Activated CD8-positive, alpha-beta memory T cell treated with anti-CD3 and anti-CD28 coated beads, Interleukin-2, amount 10 ng/mL, durations not matched to agents 7 days and 5 days (primary cell): ENCODE results near the gene CHKB. TPM values are rescaled to one million over a fixed set of nuclear protein-coding genes. Genes with fewer than 3 reads are reported as not detected.
A peak's percentile ranks its signal among the peaks of the same experiment; 100 is the strongest.

Experiments used
- ATAC-seq: fragments of 150-1000 bp; cut with Tn5 transposase; one replicate; pipeline ENCODE4 v1.10.0; 2021; ENCODE audit warnings: moderate library complexity
- CTCF ChIA-PET: fragments of 350-600 bp; sonication (Branson Sonifier 250); formaldehyde crosslinking; loops from one replicate; lab custom pipeline; 2021; ENCODE audit warnings: antibody characterized with exemption; lab: Charles Lee
- DNase-seq: peaks from one replicate; pipeline ENCODE4 v3.0.0-alpha.2; 2020
- H3K27ac Mint-ChIP-seq: one replicate; pipeline ENCODE4 v1.8.0; 2021; ENCODE audit warnings: mild to moderate bottlenecking, mixed read lengths
- H3K27me3 Mint-ChIP-seq: one replicate; pipeline ENCODE4 v1.8.0; 2021; ENCODE audit warnings: mixed read lengths
- H3K36me3 Mint-ChIP-seq: one replicate; pipeline ENCODE4 v1.8.0; 2021; ENCODE audit warnings: mild to moderate bottlenecking, mixed read lengths
- H3K4me1 Mint-ChIP-seq: one replicate; pipeline ENCODE4 v1.8.0; 2021; ENCODE audit warnings: mixed read lengths
- H3K4me3 Mint-ChIP-seq: one replicate; pipeline ENCODE4 v1.8.0; 2021; ENCODE audit warnings: mild to moderate bottlenecking, moderate library complexity, mixed read lengths
- H3K9me3 Mint-ChIP-seq: one replicate; pipeline ENCODE4 v1.8.0; 2022; ENCODE audit warnings: low read depth, mixed read lengths
- total RNA-seq, 2 experiments: library from RNA; stranded (reverse); gene quantifications; one replicate each; pipeline ENCODE4 v1.2.3, GENCODE V29; 2021

Gene CHKB
- total RNA-seq, 2 experiments from 2014 or later: 97.2 to 118 TPM

GRCh38 chr22:50531546-50531961 lies 51.1 kb downstream of the CHKB start:
- DNase-seq (peak; percentile 88), ATAC-seq (peak; percentile 34)
- Mint-ChIP-seq H3K4me1 (peaks cover 55% of the 10 kb centered on the region), H3K4me3 (peak overlapping the region; percentile 94), H3K9me3 (no peaks in the 10 kb centered on the region), H3K27me3 (no peaks in the 10 kb centered on the region), H3K36me3 (peaks cover 13% of the 10 kb centered on the region), H3K27ac (peak overlapping the region; percentile 100)
- CTCF ChIA-PET: interaction anchor here (0.8 to 3.3 kb wide), 6 partner anchors 14 to 89 kb away, joined by 3 to 21 read pairs (median 6); partner anchors contain the start of genes KLHDC7B, LMF2, NCAPH2 and SYCE3

DNA sequence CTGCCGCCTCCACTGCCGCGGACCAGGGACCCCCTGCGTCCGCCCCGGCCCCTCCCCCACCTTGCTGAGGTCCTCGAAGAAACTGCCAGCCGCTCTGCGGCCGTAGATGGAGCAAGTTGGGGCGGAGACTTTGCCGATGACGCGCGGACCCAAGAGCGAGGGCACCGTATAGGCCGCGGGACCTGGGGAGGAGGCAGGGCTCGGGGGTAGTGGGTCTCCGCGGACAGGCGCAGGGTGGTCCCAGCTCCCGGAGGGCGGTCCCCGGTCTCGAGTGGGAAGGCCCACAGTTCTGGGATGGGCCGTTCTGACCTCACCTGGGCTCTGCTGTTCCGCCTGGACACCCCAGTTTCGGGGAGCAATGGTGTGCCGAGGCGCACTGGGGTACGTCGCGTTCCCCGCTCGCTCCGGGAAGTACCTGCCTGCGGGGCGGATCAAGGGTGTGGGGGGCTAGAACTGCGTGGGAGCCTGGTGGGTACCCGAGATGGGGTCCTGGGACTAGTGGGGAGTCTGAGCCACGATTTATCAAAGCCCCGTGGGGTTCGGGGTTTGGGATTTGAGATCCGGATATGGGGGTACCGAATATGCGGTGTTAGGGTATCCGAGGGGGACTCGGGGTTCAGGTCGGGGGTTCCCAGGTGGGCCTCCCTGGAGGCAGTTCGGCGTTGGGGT lies 51.6 kb downstream of the CHKB start:
- H3K27ac Mint-ChIP-seq: peak overlapping the region; percentile 100
- CTCF ChIA-PET: interaction anchor here (1.3 to 3.3 kb wide), 4 partner anchors 14 to 90 kb away, joined by 5 to 21 read pairs (median 10); partner anchors contain the start of genes KLHDC7B and SYCE3
- peak overlapping the region; percentile 94 for H3K4me3 Mint-ChIP-seq
- peak; percentile 49 for ATAC-seq
- H3K27me3 Mint-ChIP-seq: no peaks in the 10 kb centered on the region
- DNase-seq: peak; percentile 95
- H3K4me1 Mint-ChIP-seq: peaks cover 52% of the 10 kb centered on the region
- H3K9me3 Mint-ChIP-seq: no peaks in the 10 kb centered on the region
- peaks cover 11% of the 10 kb centered on the region for H3K36me3 Mint-ChIP-seq

DNA sequence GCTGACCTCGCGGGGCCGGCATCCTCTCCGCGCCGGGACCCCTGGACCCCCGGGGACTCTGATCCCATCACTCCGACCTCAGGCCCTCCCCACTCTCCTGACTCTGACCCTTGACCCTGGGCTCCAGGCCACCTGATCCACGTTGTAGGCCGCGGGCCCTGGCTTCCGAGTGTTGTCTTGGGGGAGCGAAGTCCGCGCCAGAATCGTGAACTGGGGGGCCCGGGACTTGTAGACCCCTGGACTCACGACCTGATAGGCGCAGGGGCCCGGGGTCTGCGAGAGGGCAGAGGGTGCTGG lies 52.1 kb downstream of the CHKB start:
- DNase-seq: no peak
- ATAC-seq: peak; percentile 6
- Mint-ChIP-seq H3K36me3 (peaks cover 11% of the 10 kb centered on the region), H3K27ac (peak overlapping the region; percentile 100), H3K27me3 (no peaks in the 10 kb centered on the region), H3K4me1 (peaks cover 52% of the 10 kb centered on the region), H3K9me3 (no peaks in the 10 kb centered on the region), H3K4me3 (peak overlapping the region; percentile 94)
- CTCF ChIA-PET: interaction anchor here (2.4 to 3.3 kb wide), 2 partner anchors 15 to 90 kb away, joined by 11 to 21 read pairs; partner anchors contain the start of gene KLHDC7B

- no peaks in the 10 kb centered on the region for H3K27me3 Mint-ChIP-seq
- H3K4me3 Mint-ChIP-seq: peak within 1 kb of the TSS; percentile 94
- H3K27ac Mint-ChIP-seq: peak within 1 kb of the TSS; percentile 100
- no peaks in the 10 kb centered on the region for H3K9me3 Mint-ChIP-seq
- CTCF ChIA-PET: interaction anchor here (0.6 to 7.1 kb wide), 8 partner anchors 9 to 188 kb away, joined by 3 to 69 read pairs (median 6); partner anchors contain the start of genes CHKB, KLHDC7B and SYCE3
- ATAC-seq (peak; percentile 34), DNase-seq (peak; percentile 88)
- peaks cover 11% of the 10 kb centered on the region for H3K36me3 Mint-ChIP-seq
- peaks cover 49% of the 10 kb centered on the region for H3K4me1 Mint-ChIP-seq
Measured at GRCh38 chr22:50529897-50530579, 52.6 kb downstream of the CHKB start, which contains the start of gene TYMP. Gene TYMP (minus strand): TSS chr22:50530012. CDS start chr22:50529709, 303 bp downstream.

GRCh38 chr22:50529416-50529896 lies 53.2 kb downstream of the CHKB start:
- H3K4me3 Mint-ChIP-seq: peak overlapping the region; percentile 80
- peaks cover 52% of the 10 kb centered on the region for H3K4me1 Mint-ChIP-seq
- CTCF ChIA-PET: interaction anchor here (1.0 to 7.1 kb wide), 7 partner anchors 10 to 187 kb away, joined by 3 to 69 read pairs (median 8); partner anchors contain the start of genes KLHDC7B and SYCE3
- H3K36me3 Mint-ChIP-seq: peaks cover 14% of the 10 kb centered on the region
- H3K27me3 Mint-ChIP-seq: no peaks in the 10 kb centered on the region
- H3K9me3 Mint-ChIP-seq: no peaks in the 10 kb centered on the region
- peak overlapping the region; percentile 94 for H3K27ac Mint-ChIP-seq
- no peak for ATAC-seq
- no peak for DNase-seq

Other genes with a start within 250 kb of the CHKB start
- gene PPP6R2, start 239.5 kb downstream of the CHKB start, total RNA-seq: 10 to 100 TPM; 78.7 to 98.0 TPM
- gene SBF1, start 107.8 kb downstream of the CHKB start, total RNA-seq: 100 to 1,000 TPM; 192 to 207 TPM
- gene ADM2, start 101.3 kb downstream of the CHKB start, total RNA-seq: 1 to 10 TPM; 4.7 to 5.3 TPM
- gene MIOX, start 96.0 kb downstream of the CHKB start, total RNA-seq: under 1 TPM; 0.23 to 0.61 TPM
- gene LMF2, start 75.1 kb downstream of the CHKB start, total RNA-seq: 100 to 1,000 TPM in 1 of 2 experiments, 10 to 100 TPM in 1; 98.6 to 138 TPM
- 100 to 1,000 TPM; 136 to 181 TPM for gene NCAPH2, start 74.6 kb downstream of the CHKB start, total RNA-seq
- 10 to 100 TPM in 1 of 2 experiments, 1 to 10 TPM in 1; 9.1 to 11.6 TPM for gene SCO2, start 57.3 kb downstream of the CHKB start, total RNA-seq
- 100 to 1,000 TPM in 1 of 2 experiments, 10 to 100 TPM in 1; 93.1 to 108 TPM for gene TYMP, start 52.8 kb downstream of the CHKB start, total RNA-seq
- gene KLHDC7B, start 37.0 kb downstream of the CHKB start, total RNA-seq: 10 to 100 TPM; 10.2 to 12.0 TPM
- gene SYCE3, start 19.9 kb downstream of the CHKB start, total RNA-seq: under 1 TPM; 0.76 to 0.96 TPM
- 10 to 100 TPM; 80.1 to 87.6 TPM for gene CPT1B, start 4.4 kb downstream of the CHKB start, total RNA-seq
- under 1 TPM; 0.19 to 0.29 TPM for gene MAPK8IP2, start 17.9 kb upstream of the CHKB start, total RNA-seq
- 10 to 100 TPM; 49.6 to 68.2 TPM for gene ARSA, start 45.3 kb upstream of the CHKB start, total RNA-seq
- gene SHANK3, start 90.0 kb upstream of the CHKB start, total RNA-seq: under 1 TPM in 1 of 2 experiments, not detected in 1; 0.05 TPM
- not detected for gene ACR, start 155.4 kb upstream of the CHKB start, total RNA-seq
- gene RABL2B, start 200.8 kb upstream of the CHKB start, total RNA-seq: 10 to 100 TPM; 21.9 to 26.6 TPM